ENCODE results near the gene SKAP1.
A peak's percentile ranks its signal among the peaks of the same experiment; 100 is the strongest.
"Not testable (repeated sequence)": the region's sequence is repeated elsewhere in the genome, so short reads cannot be mapped to it uniquely, and the experiment has no call there.

Gene SKAP1

DNA sequence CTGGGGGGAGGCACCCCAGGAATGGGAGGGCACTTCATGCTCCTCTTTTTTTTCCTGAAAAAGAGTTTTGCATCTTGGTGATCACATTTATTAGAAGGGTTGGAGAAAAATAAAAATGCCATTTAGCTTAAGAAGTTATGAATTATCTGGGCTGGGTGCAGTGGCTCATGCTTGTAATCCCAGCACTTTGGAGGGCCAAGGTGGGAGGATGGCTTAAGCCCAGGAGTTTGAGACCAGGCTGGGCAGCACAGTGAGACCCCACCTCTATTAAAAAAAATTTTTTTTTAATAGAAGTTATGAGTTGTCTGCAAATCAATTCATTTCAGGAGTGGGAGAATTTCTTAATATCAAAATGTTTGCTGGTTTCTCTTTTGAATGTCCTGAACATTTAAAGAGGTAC lies 219.0 kb downstream of the SKAP1 start:
- no peak for DNase-seq (ENCODE audit: low spot score)

GRCh38 chr17:48209973-48210372 lies 220.0 kb downstream of the SKAP1 start:
- no peak for DNase-seq (ENCODE audit: low spot score)

GRCh38 chr17:48207776-48208544 lies 222.1 kb downstream of the SKAP1 start:
- no peak for DNase-seq (ENCODE audit: low spot score)

DNA sequence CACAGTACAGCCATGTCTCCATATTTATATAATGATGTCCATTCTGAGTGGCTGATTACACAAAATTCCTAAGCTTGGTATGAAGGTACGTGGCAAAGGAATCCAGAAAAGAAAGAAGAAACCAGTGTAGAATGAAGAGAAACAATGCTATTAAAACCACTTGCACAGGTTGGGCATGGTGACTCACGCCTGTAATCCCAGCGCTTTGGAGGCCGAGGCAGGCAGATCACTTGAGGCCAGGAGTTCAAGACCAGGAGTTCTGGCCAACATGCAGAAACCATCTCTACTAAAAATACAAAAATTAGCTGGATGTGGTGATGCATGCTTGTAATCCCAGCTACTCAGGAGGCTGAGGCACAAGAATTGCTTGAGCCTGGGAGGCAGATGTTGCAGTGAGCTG lies 223.0 kb downstream of the SKAP1 start:
- not testable (repeated sequence) for DNase-seq (ENCODE audit: low spot score)

DNA sequence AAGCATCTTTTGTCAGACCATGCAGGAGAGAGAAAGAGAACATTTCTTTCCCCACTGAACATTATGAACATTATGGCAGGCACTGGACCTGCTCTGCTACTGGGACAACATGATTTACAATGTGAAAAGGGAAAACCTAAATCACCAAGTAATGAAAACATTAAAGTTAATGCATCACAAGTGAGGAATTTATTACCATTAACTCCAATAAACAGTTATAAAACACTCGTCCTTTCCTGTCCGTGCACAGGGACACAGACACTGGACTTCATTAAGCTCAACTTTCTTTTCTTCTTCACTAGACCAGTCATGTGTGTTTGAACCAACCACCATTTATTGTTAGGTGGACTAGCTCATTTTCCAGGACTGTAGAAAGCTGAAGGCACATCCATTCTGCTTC lies 227.1 kb downstream of the SKAP1 start:
- no peak for DNase-seq (ENCODE audit: low spot score)

GRCh38 chr17:48198950-48199541 lies 231.0 kb downstream of the SKAP1 start:
- DNase-seq (ENCODE audit: low spot score), result no peak

DNA sequence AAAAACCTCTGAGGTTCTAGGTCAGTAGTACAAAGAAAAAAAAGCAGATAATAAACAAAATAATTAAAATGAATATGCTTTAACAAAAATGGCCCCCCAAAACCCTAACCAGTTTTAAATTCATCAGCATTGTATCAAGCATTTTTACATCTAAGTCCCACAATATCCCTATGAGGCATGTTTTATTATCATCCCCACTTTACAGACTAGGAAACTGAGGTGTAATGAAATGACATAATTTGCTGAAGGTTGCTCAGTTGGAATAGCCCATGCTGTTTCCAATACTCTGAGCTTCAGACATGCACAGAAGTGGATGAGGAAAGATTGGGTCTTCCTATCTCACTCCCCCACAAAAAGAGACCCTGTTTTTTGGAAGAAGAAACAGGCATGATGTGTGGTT lies 234.1 kb downstream of the SKAP1 start:
- DNase-seq (ENCODE audit: low spot score), result no peak

DNA sequence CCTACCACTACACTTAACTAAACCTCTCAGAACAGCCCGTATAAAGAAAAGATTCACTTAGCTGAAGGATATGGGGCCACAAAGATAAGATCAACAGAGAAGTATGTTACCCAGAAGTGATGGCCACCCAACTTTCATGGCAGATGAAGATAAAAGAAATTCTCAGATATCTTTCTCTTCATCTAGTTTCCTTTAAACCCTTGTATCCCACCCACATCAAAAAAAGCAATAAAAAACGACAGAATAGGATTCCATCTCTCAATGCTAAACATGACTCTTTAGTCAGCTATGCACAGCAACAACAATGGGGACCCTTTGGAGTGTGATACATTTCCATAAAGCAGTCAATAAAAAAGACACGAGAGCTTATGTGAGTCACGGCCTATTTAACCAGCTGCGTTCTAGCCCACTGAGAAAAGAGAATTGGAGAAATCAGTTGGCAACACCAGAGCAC lies 235.9 kb downstream of the SKAP1 start:
- peak; percentile 82 for DNase-seq (ENCODE audit: low spot score)

GRCh38 chr17:48192321-48192731 lies 237.7 kb downstream of the SKAP1 start:
- DNase-seq (ENCODE audit: low spot score), result no peak

DNA sequence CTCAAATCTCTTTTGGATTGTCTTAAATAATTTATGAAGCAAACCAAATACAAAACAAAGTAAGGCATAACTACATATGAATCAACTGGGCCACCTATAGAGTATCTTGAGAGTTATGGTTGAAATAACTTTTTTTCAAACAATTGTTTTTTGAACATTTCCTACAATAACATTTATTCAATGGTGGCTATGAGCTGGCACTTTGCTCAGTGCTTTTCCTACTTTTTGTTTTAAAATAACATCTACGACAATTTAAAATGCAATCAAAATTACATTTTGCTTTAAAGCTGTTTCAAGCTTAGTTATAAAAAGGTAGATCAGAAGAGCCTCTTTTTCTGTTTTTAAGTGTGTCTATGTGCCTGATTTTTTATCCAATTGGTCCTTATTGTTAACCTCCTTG lies 238.7 kb downstream of the SKAP1 start:
- no peak for DNase-seq (ENCODE audit: low spot score)

DNA sequence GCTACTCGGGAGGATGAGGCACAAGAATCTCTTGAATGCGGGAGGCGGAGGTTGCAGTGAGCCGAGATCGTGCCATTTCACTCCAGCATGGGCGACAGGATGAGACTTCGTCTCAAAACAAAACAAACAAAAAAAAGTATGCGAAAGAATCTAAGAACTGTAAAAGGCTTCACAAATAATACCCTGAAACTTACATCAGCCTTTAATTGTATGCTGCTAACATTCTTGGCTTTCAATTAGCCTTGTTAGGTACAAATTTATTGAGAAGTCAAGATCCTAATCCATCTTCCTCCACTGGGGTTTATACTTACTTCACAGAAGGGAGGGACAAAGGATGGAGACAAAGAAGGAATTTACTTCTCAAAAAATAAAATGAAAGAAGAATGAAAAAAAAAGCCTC lies 239.1 kb downstream of the SKAP1 start:
- no peak for DNase-seq (ENCODE audit: low spot score)

DNA sequence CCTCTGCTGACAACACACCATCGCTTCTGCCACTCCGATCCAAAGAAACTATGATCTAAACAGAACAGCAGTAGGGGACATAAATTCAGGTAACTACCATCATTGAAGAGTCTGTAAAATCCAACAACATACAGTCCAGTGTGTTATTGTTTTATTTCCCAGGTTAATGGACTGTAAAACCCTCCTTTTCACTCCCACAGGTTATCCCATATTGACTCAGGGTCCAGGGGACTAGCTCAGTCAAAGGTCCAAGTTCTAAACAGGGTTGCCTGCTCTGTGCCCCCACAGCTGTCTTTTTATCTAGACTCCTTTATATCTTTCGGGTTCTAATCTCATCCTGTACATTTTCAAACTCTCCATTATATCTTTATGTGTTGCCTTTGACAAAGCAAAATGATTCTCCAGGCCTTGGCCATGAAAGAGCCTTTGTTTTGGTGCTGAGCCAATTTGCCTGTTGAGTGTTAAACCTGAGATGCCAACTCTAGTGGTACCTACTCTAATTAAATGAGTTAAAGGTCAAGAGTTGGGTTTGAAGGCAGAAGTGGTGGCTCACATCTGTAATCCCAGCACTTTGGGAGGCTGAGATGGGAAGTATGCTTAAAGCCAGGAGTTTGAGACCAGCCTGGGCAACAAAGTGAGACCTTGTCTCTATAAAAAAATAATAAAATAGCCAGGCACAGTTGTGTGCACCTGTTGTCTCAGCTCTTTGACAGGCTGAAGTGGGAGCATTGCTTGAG lies 242.0 kb downstream of the SKAP1 start:
- DNase-seq (ENCODE audit: low spot score), result no peak

DNA sequence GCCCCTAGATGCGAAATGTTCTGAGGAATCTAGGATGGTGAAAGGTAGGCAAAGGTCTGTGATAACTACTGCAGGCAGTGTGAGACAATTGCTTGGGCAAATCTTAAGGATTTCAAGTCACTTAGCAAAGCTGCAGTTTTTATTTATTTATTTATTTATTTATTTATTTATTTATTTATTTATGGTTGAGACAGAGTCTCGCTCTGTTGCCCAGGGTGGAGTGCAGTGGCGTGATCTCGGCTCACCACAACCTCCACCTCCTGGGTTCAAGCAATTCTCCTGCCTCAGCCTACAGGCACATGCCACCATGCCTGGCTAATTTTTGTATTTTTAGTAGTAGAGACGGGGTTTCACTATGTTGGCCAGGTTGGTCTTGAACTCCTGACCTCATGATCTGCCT lies 243.7 kb downstream of the SKAP1 start:
- not testable (repeated sequence) for DNase-seq (ENCODE audit: low spot score)

DNA sequence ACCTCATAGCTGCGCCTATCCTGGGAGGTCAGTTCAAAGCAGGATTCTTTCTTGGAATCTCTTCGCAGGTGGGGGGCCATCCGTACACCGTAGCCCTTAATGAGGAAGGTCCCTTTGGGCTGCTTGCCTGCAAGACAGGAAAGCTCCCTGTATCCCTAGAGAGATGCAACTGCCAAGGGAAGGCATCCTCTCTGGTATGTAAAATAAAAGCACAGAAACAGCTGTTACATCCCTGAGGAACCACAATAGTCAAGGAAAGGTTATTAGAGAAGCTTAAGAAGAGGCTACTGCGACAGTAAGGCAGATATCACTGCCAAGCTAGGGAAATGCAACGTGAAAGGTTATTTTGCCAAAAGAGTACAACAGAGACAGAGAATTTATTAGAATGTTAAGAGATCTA lies 245.3 kb downstream of the SKAP1 start:
- DNase-seq (ENCODE audit: low spot score), result no peak

DNA sequence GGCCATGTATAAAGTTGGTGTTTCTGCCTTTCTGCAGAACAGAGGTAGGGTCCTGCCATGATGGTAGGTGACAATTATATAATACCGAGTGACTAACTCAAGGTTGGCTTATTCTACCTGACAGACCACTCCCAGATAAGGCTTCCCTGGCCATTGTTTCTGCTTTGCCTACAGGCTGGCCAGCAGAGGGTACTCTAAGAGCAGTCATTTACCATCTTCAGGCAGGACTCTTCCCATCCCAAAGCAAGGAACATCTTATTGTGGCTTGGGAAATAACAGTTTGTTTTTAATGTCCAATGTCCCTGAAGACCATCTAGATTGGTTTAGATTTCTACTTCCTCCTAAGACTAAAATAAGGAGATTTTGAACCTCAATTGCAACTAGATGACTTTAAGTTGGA lies 248.4 kb downstream of the SKAP1 start:
- peak; percentile 40 for DNase-seq (ENCODE audit: low spot score)

GRCh38 chr17:48180842-48181629 lies 249.0 kb downstream of the SKAP1 start:
- DNase-seq (ENCODE audit: low spot score), result no peak

DNA sequence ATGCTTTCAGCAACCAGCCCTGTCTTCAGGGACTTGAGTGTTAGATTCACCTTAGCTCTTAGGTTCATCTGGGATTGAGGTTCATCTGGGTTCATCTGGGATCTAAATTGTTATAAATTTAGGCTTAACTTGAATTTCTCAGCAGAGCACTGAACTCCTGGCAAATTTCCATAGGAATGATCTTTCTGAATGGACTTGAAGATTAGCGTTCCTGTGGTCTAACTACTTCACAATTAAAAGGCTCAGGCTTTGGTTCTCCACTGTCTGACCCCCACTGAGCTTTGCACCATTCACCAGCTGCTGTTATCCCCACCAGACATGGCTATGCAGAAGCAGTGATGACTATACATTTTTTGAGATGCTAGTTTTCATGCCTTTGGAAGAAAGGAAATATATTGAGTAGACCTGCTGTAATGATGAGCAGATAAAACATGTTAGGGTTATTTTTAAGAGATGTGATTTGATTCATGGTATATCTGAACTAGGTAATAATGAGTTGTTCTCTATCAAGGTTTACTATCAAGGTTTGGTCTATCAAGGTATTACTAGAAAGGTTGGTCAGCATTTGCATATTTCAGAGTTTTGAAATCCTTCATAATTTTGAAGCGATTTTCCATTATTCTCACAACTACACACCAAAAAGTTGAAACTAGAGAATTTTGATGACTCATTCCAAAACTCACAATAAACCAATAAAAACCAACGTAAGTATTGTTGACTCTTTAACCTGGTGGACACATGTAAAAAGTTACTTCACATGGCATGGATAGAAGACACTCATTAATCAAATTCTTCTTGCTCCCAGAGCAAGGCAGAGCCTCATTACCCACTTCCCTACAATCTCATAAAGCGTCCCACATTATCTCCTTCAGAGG lies 250.7 kb downstream of the SKAP1 start:
- DNase-seq (ENCODE audit: low spot score), result no peak

DNA sequence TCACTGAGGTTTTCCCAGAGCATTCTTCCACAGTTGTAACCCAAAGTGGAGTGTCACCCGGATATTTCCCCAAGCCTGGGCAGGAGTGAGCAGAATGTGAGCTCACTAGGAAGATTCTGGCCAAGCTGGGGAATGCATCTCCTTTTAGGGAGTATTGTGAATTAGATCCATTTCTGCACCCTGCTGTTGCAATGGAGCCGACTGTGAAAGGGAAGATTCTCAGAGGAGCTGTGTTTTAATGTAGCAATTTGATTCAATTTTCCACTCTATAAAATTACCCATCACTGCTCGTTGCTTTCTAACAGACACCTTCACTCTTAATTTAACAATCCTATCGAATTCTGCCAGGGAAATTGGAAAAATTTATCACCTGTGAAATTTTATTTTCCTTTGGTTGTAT lies 251.7 kb downstream of the SKAP1 start:
- no peak for DNase-seq (ENCODE audit: low spot score)

- DNase-seq (ENCODE audit: low spot score), result no peak
Observed at GRCh38 chr17:48177816-48178215, 252.2 kb downstream of the SKAP1 start.

GRCh38 chr17:48176471-48176855 lies 253.6 kb downstream of the SKAP1 start:
- DNase-seq (ENCODE audit: low spot score), result no peak

DNA sequence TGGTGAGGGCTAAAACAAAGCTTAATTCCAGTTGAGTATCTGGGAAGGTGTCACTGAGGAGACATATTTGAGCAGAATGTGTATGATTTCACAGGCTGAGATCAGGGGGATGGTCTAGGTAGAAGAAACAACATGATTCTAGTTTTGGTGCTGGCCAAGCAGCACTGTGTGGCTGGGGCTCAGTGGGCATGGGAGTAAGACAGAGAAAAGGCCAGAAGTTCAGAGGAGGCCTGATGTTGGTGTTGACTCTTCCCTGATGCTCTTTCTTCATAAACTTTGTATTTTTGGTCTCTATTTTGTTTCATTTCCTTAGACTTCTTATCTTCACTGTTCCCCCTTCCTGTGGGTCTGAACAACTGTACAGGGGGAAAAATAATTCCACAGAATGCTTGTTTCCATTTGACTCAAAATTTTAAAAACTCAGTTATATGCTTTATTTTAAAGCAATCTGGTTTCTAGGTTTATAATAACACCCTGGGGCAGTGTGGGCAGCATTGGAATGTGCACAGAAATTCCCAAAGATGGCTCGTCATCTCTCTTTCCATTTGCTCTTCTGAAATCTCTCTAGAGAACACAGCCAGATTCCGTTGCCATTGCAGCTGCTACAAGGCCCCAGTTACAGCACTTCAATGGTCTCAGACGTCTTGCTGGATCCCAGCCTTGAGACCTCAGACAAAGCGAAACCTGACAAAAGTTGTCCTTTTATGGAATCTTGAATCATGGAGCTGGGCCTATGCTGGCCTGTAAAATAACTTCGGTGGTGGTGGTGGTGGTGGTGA lies 254.1 kb downstream of the SKAP1 start:
- DNase-seq (ENCODE audit: low spot score), result peak; percentile 40

Measured in COLO829 (cell line).